Small intestine (tissue), 7 donors: ENCODE data around the gene TEX29. TPM values are rescaled to one million over a fixed set of nuclear protein-coding genes. Genes with fewer than 3 reads are reported as not detected.

Experiments used
- DNase-seq, 2 donors: peaks; one replicate each; pipeline versions ENCODE4 v3.0.0 to v3.0.0-alpha.2; 2013
- FAIRE-seq: peaks from 2 replicates; lab custom pipeline; 2012; peaks lifted over from hg19 to GRCh38; lab: Jason Lieb, UNC
- H3K27ac ChIP-seq, 3 donors: one replicate each; pipeline ENCODE4 v1.5.1; 2013; ENCODE audit warnings: low read length in 2 of 3, mild to moderate bottlenecking in 2 of 3, control low read depth in 1 of 3, inconsistent platforms in 1 of 3, low read depth in 1 of 3, moderate library complexity in 1 of 3
- H3K27me3 ChIP-seq, 3 donors: one replicate each; pipeline ENCODE4 v1.6.1; 2013; ENCODE audit warnings: low read length in 3 of 3, inconsistent platforms in 1 of 3; ENCODE audit not compliant: control insufficient read depth in 3 of 3, insufficient read depth in 3 of 3
- H3K36me3 ChIP-seq, 3 donors: one replicate each; pipeline ENCODE4 v1.6.1; 2013; ENCODE audit warnings: low read length in 3 of 3, inconsistent platforms in 1 of 3, low read depth in 1 of 3, mild to moderate bottlenecking in 1 of 3, moderate library complexity in 1 of 3; ENCODE audit not compliant: control insufficient read depth in 3 of 3, insufficient read depth in 2 of 3
- H3K4me1 ChIP-seq, 3 donors: one replicate each; pipeline ENCODE4 v1.6.1; 2013; ENCODE audit warnings: low read length in 2 of 3, inconsistent platforms in 1 of 3, low read depth in 1 of 3, mild to moderate bottlenecking in 1 of 3, moderate library complexity in 1 of 3; ENCODE audit not compliant: control insufficient read depth in 3 of 3, insufficient read depth in 2 of 3
- H3K4me3 ChIP-seq, 3 donors: one replicate each; pipeline ENCODE4 v1.5.1; 2013; ENCODE audit warnings: low read length in 3 of 3, control low read depth in 1 of 3, inconsistent platforms in 1 of 3, low read depth in 1 of 3, mild to moderate bottlenecking in 1 of 3, moderate library complexity in 1 of 3
- H3K9me3 ChIP-seq, 2 donors: one replicate each; pipeline ENCODE4 v1.6.1; 2013; ENCODE audit warnings: low read depth in 1 of 2, low read length in 1 of 2; ENCODE audit not compliant: control insufficient read depth in 2 of 2, insufficient read depth in 1 of 2
- WGBS, 3 donors: extraction: QIAGEN DNeasy Blood & Tissue Kit; methylation state at CpG; one replicate each; pipeline ENCODE4 v1.1.7; 2013; 5-methylcytosine and 5-hydroxymethylcytosine counted together
- polyA plus RNA-seq, 4 donors: library from polyadenylated mRNA; stranded (reverse) in 3 of 4; unstranded in 1 of 4; fragments of 200-250 nt in 3 of 4; fragments of 120-200 nt in 1 of 4; gene quantifications; one replicate each; pipeline versions ENCODE4 v1.2.1 to v1.2.3, GENCODE V29; 2013
- donor health status: healthy with polysubstance abuse.
- donor health status: control.
- donor health status: control.
- donor health status: Bipolar disorder and iron deficiency.
- donor health status: healthy.

The TEX29 gene
- polyA plus RNA-seq, 4 donors: 0.15 to 5.8 (median 1.7) TPM

DNA sequence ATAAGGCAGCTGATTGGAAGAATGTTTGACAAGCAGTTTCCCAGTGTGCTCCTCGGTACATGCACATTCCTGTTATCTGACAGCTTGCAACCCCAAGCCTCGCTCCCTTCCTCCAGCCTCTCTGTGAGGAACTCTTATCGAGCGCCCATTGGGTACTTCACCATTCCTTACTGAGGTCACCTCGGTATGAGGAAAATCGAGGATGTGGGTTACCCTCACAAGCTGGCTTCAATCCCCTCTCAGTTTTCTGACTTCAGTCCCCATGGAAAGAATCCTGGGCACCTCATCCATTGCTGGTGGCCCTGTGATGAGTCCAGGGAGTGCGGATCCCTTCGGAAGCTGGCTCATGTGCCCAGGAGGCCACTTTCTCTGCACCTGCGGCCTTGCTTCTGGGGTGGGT is 17.3 kb downstream of the TEX29 start:
- no peak overlapping the region for H3K27ac ChIP-seq
- H3K36me3 ChIP-seq: no peaks in the 10 kb centered on the region
- no peaks in the 10 kb centered on the region for H3K4me1 ChIP-seq
- FAIRE-seq: no peak
- no peak for DNase-seq
- no peaks in the 10 kb centered on the region for H3K9me3 ChIP-seq
- H3K4me3 ChIP-seq: no peak overlapping the region
- H3K27me3 ChIP-seq: no peaks in the 10 kb centered on the region
- 82 to 95% (median 83%) methylated on average over 9 of the region's 9 CpGs for WGBS, 3 donors

DNA sequence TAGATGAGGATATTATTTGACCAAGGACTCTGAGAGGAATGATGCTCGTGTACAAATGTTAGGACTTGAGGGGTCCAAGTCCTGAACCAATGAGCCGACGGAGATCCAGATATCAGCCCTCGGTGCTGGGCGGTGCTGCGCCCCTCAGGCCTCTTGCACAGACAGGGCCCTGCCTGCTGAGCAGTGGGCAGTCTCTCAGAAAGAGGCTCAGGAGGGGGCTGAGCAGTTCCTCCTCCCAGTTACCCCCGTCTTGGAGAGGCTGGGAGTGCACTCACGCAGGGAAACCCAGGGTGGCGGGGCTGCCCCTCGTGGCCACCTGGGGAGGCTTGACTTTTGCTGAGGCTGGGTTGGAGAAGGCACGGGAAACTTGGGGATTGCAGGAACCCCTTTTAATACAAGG is 18.4 kb downstream of the TEX29 start:
- 88 to 91% (median 90%) methylated on average over 10 to 11 of the region's 11 CpGs for WGBS, 3 donors
- no peak for DNase-seq
- no peaks in the 10 kb centered on the region for H3K4me1 ChIP-seq
- no peak overlapping the region for H3K27ac ChIP-seq
- H3K27me3 ChIP-seq: no peaks in the 10 kb centered on the region
- no peaks in the 10 kb centered on the region for H3K36me3 ChIP-seq
- no peak overlapping the region for H3K4me3 ChIP-seq
- no peak for FAIRE-seq
- H3K9me3 ChIP-seq: no peaks in the 10 kb centered on the region

DNA sequence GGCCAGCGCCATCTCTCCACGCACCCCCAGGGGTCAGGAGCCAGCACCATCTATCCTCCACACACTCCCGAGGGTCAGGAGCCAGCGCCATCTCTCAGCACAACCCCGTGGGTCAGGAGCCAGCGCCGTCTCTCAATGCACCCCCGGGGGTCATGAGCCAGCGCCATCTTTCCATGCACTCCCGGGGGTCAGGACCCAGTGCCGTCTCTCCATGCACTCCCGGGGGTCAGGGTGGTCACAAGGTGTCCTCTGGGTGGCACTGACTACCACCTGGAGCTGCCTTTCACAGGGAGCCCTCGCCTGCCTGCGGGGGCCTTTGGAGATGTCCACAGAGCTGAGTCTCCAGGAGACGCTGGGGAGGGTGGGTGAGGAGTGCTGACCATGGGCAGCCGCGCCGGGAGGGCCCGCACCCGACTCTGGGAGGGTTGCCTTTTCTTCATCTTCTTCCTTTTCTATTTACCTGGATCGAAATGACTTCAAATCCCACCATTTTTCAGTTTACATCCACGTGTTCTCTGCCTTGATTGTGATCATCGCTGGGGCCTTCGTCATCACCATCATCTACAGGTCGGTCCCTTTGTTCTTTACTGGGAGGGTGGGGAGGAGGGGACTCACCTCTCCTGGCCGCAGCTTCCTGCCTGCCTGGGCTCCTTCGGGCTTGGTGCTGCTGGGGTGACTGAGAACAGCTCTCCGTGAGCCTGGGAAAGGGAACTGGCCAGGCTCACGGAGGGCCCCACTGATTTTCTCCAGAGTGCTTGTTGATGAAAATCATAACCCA is 19.1 kb downstream of the TEX29 start:
- 93 to 96% (median 94%) methylated on average over 27 to 29 of the region's 29 CpGs for WGBS, 3 donors
- no peak for FAIRE-seq
- H3K4me3 ChIP-seq: no peak overlapping the region

DNA sequence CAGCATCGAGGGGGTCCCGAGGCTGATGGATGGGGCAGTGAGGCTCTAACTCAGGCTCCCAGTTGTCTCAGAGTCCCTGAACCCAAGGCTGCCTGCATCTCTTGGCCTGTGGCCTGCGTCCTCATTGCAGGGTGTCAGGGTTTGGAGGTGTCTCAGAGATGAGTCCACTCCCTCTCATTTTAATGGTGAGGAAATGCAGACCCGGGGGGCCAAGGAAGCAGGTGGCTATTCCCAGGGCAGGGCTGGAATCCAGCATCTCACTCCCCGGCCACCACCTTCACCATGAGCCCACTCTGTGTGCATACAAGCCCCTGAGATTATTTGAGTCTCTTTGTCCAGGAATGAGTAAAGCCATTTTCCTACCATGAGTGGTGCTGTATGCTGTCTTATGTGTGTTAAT is 21.4 kb downstream of the TEX29 start:
- H3K27me3 ChIP-seq: no peaks in the 10 kb centered on the region
- no peaks in the 10 kb centered on the region for H3K4me1 ChIP-seq
- H3K27ac ChIP-seq: no peak overlapping the region
- WGBS, 3 donors: 92 to 95% (median 95%) methylated on average over 5 of the region's 5 CpGs
- FAIRE-seq (no peak), DNase-seq (no peak)
- no peak overlapping the region for H3K4me3 ChIP-seq
- no peaks in the 10 kb centered on the region for H3K36me3 ChIP-seq
- no peaks in the 10 kb centered on the region for H3K9me3 ChIP-seq

More for the DNA sequence above, 19.1 kb downstream of the TEX29 start:
- Histone ChIP-seq H3K9me3 (no peaks in the 10 kb centered on the region), H3K36me3 (no peaks in the 10 kb centered on the region), H3K4me1 (no peaks in the 10 kb centered on the region), H3K27me3 (no peaks in the 10 kb centered on the region), H3K27ac (no peak overlapping the region)
- DNase-seq: no peak

DNA sequence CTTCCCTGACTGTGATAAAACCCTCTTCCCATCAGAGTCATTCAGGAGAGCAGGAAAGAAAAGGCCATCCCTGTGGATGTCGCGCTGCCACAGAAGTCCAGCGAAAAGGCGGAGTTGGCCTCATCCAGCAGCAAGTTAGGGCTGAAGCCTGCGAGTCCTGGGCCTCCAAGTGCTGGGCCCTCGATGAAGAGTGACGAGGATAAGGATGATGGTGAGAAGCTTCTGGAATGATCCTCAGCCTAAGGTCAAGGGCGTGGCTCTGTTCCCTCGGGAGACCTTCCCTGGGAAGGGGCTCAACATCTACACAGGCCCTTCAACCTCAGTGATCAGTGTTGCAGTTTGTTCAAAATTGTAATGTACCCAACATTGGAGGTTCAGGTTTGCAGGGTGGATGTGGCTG is 22.3 kb downstream of the TEX29 start:
- WGBS, 3 donors: 90 to 94% (median 91%) methylated on average over 9 of the region's 9 CpGs
- no peaks in the 10 kb centered on the region for H3K9me3 ChIP-seq
- H3K27me3 ChIP-seq: no peaks in the 10 kb centered on the region
- no peaks in the 10 kb centered on the region for H3K4me1 ChIP-seq
- DNase-seq: no peak
- H3K27ac ChIP-seq: no peak overlapping the region
- no peaks in the 10 kb centered on the region for H3K36me3 ChIP-seq
- H3K4me3 ChIP-seq: no peak overlapping the region
- FAIRE-seq: no peak

DNA sequence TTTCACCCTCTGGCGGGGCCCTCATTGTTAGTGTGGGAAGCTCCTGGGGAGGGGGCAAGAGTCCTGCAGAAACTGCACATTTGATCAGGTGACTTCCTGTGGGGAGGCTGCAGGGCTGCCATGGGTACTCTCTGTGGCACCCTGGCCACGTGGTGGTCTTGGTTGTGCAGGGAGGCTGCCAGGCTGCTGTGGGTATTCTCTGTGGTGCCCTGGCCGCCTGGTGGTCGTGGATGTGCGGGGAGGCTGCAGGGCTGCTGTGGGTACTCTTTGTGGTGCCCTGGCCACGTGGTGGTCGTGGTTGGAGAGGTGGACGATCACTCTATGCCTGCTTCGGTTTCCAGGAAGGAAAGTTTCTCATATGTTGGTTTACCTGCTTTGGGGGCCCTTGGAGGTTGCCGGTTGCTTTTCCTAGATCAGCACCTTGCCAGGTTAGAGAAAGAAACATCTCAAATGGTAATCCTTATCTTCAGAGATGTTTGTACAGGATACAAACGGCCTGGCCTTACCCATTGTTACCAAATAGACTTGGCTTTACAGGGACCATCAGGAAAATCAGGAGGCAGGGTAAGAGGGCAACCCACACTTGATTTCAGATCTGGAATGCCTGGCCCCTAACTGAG is 22.9 kb downstream of the TEX29 start:
- no peaks in the 10 kb centered on the region for H3K4me1 ChIP-seq
- no peak overlapping the region for H3K27ac ChIP-seq
- H3K9me3 ChIP-seq: no peaks in the 10 kb centered on the region
- no peaks in the 10 kb centered on the region for H3K27me3 ChIP-seq
- DNase-seq: no peak
- FAIRE-seq: no peak
- no peaks in the 10 kb centered on the region for H3K36me3 ChIP-seq
- H3K4me3 ChIP-seq: no peak overlapping the region
- WGBS, 3 donors: 74 to 83% (median 76%) methylated on average over 11 of the region's 11 CpGs

DNA sequence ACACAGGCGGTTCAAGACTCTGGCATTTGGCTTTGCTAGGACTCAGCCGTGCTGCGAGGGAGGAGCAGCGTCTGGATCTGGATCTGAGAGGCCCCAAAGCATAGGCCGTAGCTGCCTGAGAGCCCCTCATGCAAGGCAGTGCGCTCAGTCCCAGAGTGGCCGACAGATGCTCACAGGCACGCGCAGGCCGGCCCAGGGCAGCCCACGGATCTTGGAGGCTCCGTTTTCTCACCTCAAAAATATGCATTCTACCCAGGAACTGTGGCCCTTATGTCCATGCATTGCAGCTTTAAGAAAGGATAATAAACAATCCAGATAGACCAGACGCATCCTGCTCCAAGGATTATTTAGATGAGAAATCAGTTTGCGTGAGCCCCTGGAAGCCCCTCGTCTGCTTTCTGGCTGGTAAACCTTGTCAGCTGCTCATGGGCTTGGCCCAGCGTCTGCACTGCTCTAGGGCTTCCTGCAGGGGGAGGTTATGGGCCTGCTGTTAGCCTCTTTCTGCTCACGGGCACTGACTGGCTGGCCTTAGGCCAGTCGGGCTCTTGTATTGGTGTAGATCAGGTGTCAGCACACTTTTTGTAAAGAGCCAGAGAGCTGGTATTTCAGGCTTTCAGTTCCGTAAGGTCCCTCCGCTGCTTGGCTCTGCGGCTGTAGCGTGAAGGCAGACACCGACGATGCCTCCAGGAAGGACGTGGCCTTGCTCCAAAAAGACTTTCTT is 24.2 kb downstream of the TEX29 start:
- DNase-seq: no peak

DNA sequence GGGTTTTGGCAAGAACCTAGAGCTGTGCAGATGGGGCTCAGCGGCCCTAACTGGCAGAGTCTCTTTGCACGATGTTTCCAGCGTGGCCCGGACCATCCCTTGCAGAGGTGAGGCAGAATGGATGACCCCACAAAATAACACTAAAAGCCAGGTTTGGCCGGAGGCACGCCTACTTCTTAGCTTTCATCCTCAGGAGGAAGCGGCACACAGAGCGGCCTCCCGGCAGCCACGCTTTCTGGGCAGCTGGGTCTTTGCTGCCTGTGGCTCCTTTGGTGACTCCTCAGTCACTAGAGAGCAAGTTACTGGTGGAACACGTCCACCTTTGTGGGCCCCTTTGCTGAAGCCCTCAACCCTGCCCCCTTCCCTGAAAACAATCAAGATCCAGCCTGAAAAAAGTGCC is 25.2 kb downstream of the TEX29 start:
- Histone ChIP-seq H3K36me3 (no peaks in the 10 kb centered on the region), H3K27me3 (no peaks in the 10 kb centered on the region), H3K4me3 (no peak overlapping the region), H3K9me3 (no peaks in the 10 kb centered on the region), H3K27ac (no peak overlapping the region), H3K4me1 (no peaks in the 10 kb centered on the region)
- 84 to 93% (median 90%) methylated on average over 11 of the region's 11 CpGs for WGBS, 3 donors
- FAIRE-seq (no peak), DNase-seq (no peak)

More for the DNA sequence above, 24.2 kb downstream of the TEX29 start:
- H3K4me3 ChIP-seq: no peak overlapping the region
- H3K4me1 ChIP-seq: no peaks in the 10 kb centered on the region
- FAIRE-seq: no peak
- 74 to 90% (median 87%) methylated on average over 25 of the region's 25 CpGs for WGBS, 3 donors
- no peak overlapping the region for H3K27ac ChIP-seq
- H3K36me3 ChIP-seq: no peaks in the 10 kb centered on the region
- H3K27me3 ChIP-seq: no peaks in the 10 kb centered on the region
- H3K9me3 ChIP-seq: no peaks in the 10 kb centered on the region
